Measurements from ENCODE around the gene MINDY4. TPM values are rescaled to one million over a fixed set of nuclear protein-coding genes. Genes with fewer than 3 reads are reported as not detected.
A peak's percentile ranks its signal among the peaks of the same experiment; 100 is the strongest.

Gene MINDY4
- polyA plus RNA-seq, 3 donors, result 0.15 to 0.17 TPM; not detected in 1

DNA sequence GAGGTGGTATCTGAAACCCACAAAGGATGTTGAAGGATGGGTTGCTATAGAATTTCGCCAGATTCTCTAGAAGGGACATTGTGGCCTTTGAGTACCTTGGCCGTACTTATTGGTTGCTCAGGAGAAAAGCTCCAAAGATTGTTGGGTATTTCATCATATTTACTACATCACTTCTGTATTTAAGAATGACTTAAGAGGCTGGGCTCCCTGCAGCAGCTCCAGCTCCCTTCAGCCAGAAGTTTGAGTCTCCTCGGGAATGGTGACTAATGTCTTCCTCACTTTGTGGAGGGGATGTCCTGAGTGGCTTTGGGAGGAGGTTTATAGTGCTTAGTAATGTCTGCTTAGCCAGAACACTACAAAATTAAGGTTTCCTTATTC, 18.1 kb downstream of the MINDY4 start:
- no peaks in the 10 kb centered on the region for H3K9me3 ChIP-seq (replicated peaks in 1 of 2; ENCODE audit: control insufficient read depth in 1 of 2, insufficient read depth in 1 of 2, low read length in 2 of 2)
- no peaks in the 10 kb centered on the region for H3K4me1 ChIP-seq (ENCODE audit: control insufficient read depth in 1 of 2, insufficient read depth in 2 of 2, low read length in 2 of 2)
- Mint-ChIP-seq H3K9me3 (no peaks in the 10 kb centered on the region), H3K36me3 (no peaks in the 10 kb centered on the region), H3K27ac (no peak overlapping the region), H3K4me1 (peaks cover 5% of the 10 kb centered on the region), H3K4me3 (no peak overlapping the region), H3K27me3 (ENCODE audit: low read depth in 3 of 3) (peaks cover 0 to 2% (median 0%) of the 10 kb centered on the region in 3 donors)
- no peak overlapping the region for H3K9ac ChIP-seq (ENCODE audit: insufficient read depth, low read length, poor library complexity, severe bottlenecking)
- H3K36me3 ChIP-seq (replicated peaks in 1 of 2; ENCODE audit: control insufficient read depth in 1 of 2, insufficient read depth in 2 of 2, low read length in 2 of 2), result no peaks in the 10 kb centered on the region
- H4K20me1 ChIP-seq (ENCODE audit: insufficient read depth, low read length), result no peaks in the 10 kb centered on the region
- no peaks in the 10 kb centered on the region for H3K79me2 ChIP-seq (ENCODE audit: insufficient read depth, low read length)
- H3K27ac ChIP-seq (ENCODE audit: low read depth in 1 of 2, low read length in 2 of 2), result no peak overlapping the region
- TF ChIP-seq CTCF (IDR thresholded peaks at IDR 0.05), result no peak
- H3K4me2 ChIP-seq (replicated peaks; ENCODE audit: extremely low read depth, low read length, poor library complexity, severe bottlenecking), result no peak overlapping the region
- intact Hi-C loops (cut with micrococcal nuclease), result no loop called here
- peak in 2 of 3 donors; percentile 1 to 43 for DNase-seq
- WGBS (ENCODE audit: insufficient coverage), result no CpG with 5 or more reads among the region's 3 CpGs
- no peaks in the 10 kb centered on the region for H3K27me3 ChIP-seq (ENCODE audit: control insufficient read depth in 2 of 2, insufficient read depth in 2 of 2, low read length in 2 of 2)
- H3K4me3 ChIP-seq (replicated peaks in 1 of 3; ENCODE audit: low read depth in 2 of 3, low read length in 3 of 3), result no peak overlapping the region
- H2AFZ ChIP-seq (ENCODE audit: insufficient read depth, low read depth, low read length, poor library complexity, severe bottlenecking), result no peak overlapping the region

- H2AFZ ChIP-seq (ENCODE audit: insufficient read depth, low read depth, low read length, poor library complexity, severe bottlenecking), result no peak overlapping the region
- H3K27me3 Mint-ChIP-seq (ENCODE audit: low read depth in 3 of 3), result peaks cover 0 to 2% (median 0%) of the 10 kb centered on the region in 3 donors
- 80% methylated on average over 1 of the region's 4 CpGs for WGBS (ENCODE audit: insufficient coverage)
- intact Hi-C loops (cut with micrococcal nuclease), result no loop called here
- no peak overlapping the region for H3K27ac Mint-ChIP-seq
- H3K9me3 Mint-ChIP-seq, result no peaks in the 10 kb centered on the region
- no peaks in the 10 kb centered on the region for H3K4me1 ChIP-seq (ENCODE audit: control insufficient read depth in 1 of 2, insufficient read depth in 2 of 2, low read length in 2 of 2)
- H3K4me3 Mint-ChIP-seq, result no peak overlapping the region
- no peaks in the 10 kb centered on the region for H3K27me3 ChIP-seq (ENCODE audit: control insufficient read depth in 2 of 2, insufficient read depth in 2 of 2, low read length in 2 of 2)
- TF ChIP-seq CTCF (IDR thresholded peaks at IDR 0.05), result no peak
- no peaks in the 10 kb centered on the region for H4K20me1 ChIP-seq (ENCODE audit: insufficient read depth, low read length)
- peaks cover 5% of the 10 kb centered on the region for H3K4me1 Mint-ChIP-seq
- no peak overlapping the region for H3K4me2 ChIP-seq (replicated peaks; ENCODE audit: extremely low read depth, low read length, poor library complexity, severe bottlenecking)
- H3K9me3 ChIP-seq (replicated peaks in 1 of 2; ENCODE audit: control insufficient read depth in 1 of 2, insufficient read depth in 1 of 2, low read length in 2 of 2), result no peaks in the 10 kb centered on the region
- H3K36me3 ChIP-seq (replicated peaks in 1 of 2; ENCODE audit: control insufficient read depth in 1 of 2, insufficient read depth in 2 of 2, low read length in 2 of 2), result no peaks in the 10 kb centered on the region
- no peak overlapping the region for H3K9ac ChIP-seq (ENCODE audit: insufficient read depth, low read length, poor library complexity, severe bottlenecking)
- H3K79me2 ChIP-seq (ENCODE audit: insufficient read depth, low read length), result no peaks in the 10 kb centered on the region
- DNase-seq, result no peak
- no peaks in the 10 kb centered on the region for H3K36me3 Mint-ChIP-seq
- no peak overlapping the region for H3K4me3 ChIP-seq (replicated peaks in 1 of 3; ENCODE audit: low read depth in 2 of 3, low read length in 3 of 3)
- no peak overlapping the region for H3K27ac ChIP-seq (ENCODE audit: low read depth in 1 of 2, low read length in 2 of 2)
These were observed 19.1 kb downstream of the MINDY4 start for GRCh38 chr7:30790356-30790755.
